Breast epithelium (tissue), 3 donors: ENCODE data around the gene EEF1AKMT1.

ENCODE experiments used
- POLR2A ChIP-seq: fragments of 450-650 bp; IDR thresholded peaks from one replicate; pipeline ENCODE4 v1.6.1; 2016; ENCODE audit warnings: antibody characterized with exemption, mild to moderate bottlenecking, moderate library complexity
- POLR2AphosphoS5 ChIP-seq, 3 donors: sonication (generic); formaldehyde crosslinking; IDR thresholded peaks; one replicate each; pipeline ENCODE4 v1.6.1; 2017; ENCODE audit warnings: antibody characterized with exemption in 3 of 3
- TF ChIP-seq, protein P1 (sequence below), 3 donors: fragments of 450-650 bp; IDR thresholded peaks; one replicate each; pipeline ENCODE4 v1.5.1; 2016 to 2017; ENCODE audit warnings: antibody characterized with exemption in 3 of 3, mild to moderate bottlenecking in 3 of 3, moderate library complexity in 3 of 3

DNA sequence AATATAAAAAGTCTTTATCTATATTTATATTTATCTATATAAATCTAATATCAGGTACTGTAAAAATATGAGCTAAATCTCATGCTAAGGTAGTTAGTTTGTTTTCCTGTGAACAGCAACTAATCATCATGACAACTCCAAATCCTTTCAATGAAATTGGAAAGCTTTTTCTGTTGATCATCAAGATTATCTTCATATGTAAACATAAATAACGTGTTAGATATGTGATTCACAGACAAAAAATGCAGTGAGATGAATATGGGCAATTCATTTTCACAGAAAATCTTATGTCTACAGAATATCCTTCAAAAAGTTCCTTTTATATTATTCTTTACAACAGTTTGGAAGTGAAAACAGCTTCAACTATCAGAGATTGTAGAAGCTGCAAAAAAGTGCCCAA lies 41.7 kb upstream of the EEF1AKMT1 start:
- TF ChIP-seq POLR2A (no peak), POLR2AphosphoS5 (IDR thresholded peaks at IDR 0.05) (no peak)
- TF ChIP-seq, protein P1, sequence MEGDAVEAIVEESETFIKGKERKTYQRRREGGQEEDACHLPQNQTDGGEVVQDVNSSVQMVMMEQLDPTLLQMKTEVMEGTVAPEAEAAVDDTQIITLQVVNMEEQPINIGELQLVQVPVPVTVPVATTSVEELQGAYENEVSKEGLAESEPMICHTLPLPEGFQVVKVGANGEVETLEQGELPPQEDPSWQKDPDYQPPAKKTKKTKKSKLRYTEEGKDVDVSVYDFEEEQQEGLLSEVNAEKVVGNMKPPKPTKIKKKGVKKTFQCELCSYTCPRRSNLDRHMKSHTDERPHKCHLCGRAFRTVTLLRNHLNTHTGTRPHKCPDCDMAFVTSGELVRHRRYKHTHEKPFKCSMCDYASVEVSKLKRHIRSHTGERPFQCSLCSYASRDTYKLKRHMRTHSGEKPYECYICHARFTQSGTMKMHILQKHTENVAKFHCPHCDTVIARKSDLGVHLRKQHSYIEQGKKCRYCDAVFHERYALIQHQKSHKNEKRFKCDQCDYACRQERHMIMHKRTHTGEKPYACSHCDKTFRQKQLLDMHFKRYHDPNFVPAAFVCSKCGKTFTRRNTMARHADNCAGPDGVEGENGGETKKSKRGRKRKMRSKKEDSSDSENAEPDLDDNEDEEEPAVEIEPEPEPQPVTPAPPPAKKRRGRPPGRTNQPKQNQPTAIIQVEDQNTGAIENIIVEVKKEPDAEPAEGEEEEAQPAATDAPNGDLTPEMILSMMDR (IDR thresholded peaks at IDR 0.05): no peak
